Measurements from ENCODE around the gene ATP6V0E2. TPM values are rescaled to one million over a fixed set of nuclear protein-coding genes. Genes with fewer than 3 reads are reported as not detected.
"Not testable (repeated sequence)": the region's sequence is repeated elsewhere in the genome, so short reads cannot be mapped to it uniquely, and the experiment has no call there.

The ATP6V0E2 gene
- total RNA-seq, 1 experiment from 2014 or later, result 19.0 TPM

DNA sequence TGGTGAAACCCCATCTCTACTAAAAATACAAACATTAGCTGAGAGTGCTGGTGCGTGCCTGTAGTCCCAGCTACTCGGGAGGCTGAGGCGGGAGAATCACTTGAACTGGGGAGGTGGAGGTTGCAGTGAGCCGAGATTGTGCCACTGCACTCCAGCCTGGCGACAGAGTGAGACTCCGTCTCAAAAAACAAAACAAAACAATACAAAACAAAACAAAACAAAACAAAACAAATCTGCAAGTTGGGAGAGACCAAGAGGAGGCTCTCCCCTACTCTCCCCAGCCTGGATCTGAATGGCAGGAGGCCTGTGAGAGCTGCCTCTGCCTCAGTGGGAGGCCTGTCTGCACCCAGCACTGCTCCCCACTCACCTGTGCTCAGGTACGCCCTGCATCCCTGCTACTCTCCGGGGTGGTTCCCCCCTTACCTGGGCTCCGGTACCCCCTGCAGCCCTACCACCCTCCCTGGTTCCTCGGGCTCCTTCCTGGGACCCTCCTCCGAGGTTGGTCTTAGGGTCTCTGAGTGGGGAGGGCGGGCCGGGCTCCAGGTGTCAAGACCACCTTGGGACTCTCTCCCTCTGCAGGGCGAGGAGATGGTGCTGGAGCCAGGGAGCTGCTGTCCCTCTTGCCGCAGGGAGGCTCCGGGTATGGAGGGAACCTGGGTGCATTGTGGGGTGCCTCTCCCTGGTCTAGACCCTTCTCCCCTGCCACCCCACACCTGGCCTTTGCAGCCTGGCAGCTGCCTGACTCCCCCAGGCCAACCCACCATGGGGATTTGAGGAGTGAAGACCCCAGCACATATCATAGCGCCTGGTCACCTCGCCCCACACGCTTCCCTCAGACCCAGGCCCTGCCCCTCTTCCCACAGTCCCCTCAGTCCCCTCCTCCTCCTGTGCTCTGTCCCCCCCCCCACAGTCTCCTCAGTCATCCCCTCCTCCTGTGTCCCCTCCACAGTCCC is 45.1 kb upstream of the ATP6V0E2 start:
- H2AFZ ChIP-seq (ENCODE audit: low read length), result no peak overlapping the region
- no peaks in the 10 kb centered on the region for H4K20me1 ChIP-seq (ENCODE audit: control insufficient read depth, insufficient read depth, insufficient read length)
- H4K8ac ChIP-seq (replicated peaks; ENCODE audit: insufficient read length, low read depth, low read length), result no peak overlapping the region
- peaks cover 4 to 6% of the 10 kb centered on the region in 2 experiments; a peak in 4 of 5 replicates for H3K9me3 Mint-ChIP-seq
- TF ChIP-seq, protein P1, sequence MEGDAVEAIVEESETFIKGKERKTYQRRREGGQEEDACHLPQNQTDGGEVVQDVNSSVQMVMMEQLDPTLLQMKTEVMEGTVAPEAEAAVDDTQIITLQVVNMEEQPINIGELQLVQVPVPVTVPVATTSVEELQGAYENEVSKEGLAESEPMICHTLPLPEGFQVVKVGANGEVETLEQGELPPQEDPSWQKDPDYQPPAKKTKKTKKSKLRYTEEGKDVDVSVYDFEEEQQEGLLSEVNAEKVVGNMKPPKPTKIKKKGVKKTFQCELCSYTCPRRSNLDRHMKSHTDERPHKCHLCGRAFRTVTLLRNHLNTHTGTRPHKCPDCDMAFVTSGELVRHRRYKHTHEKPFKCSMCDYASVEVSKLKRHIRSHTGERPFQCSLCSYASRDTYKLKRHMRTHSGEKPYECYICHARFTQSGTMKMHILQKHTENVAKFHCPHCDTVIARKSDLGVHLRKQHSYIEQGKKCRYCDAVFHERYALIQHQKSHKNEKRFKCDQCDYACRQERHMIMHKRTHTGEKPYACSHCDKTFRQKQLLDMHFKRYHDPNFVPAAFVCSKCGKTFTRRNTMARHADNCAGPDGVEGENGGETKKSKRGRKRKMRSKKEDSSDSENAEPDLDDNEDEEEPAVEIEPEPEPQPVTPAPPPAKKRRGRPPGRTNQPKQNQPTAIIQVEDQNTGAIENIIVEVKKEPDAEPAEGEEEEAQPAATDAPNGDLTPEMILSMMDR (conservative IDR thresholded peaks at IDR 0.05), result no peak
- no peak overlapping the region for H4K91ac ChIP-seq (ENCODE audit: insufficient read length, low read depth, low read length)
- H3K23me2 ChIP-seq (ENCODE audit: insufficient read length, low read depth, low read length, poor library complexity, severe bottlenecking), result no peaks in the 10 kb centered on the region
- H3K4me1 ChIP-seq (ENCODE audit: insufficient read depth, low read length), result no peaks in the 10 kb centered on the region
- H3K4me1 Mint-ChIP-seq, result peaks cover 5 to 22% of the 10 kb centered on the region in 2 experiments
- H3K4me3 Mint-ChIP-seq, result no peak overlapping the region
- H2BK20ac ChIP-seq (ENCODE audit: low read depth, low read length, poor library complexity, severe bottlenecking), result no peak overlapping the region
- no CpG with 5 or more reads among the region's 19 CpGs for WGBS (ENCODE audit: extremely low coverage, insufficient read length, low lambda C conversion rate)
- peaks cover 24% of the 10 kb centered on the region for H3K27me3 Mint-ChIP-seq (ENCODE audit: low read depth)
- no peak overlapping the region for H3K4me2 ChIP-seq (ENCODE audit: insufficient read depth, insufficient read length, low read length)
- no peak overlapping the region for H4K5ac ChIP-seq (ENCODE audit: insufficient read length, low read depth, low read length)
- H3K27me3 ChIP-seq (ENCODE audit: insufficient read depth, low read length), result no peaks in the 10 kb centered on the region
- H3K27ac ChIP-seq (ENCODE audit: insufficient read length, low read depth, low read length), result no peak overlapping the region
- H3K36me3 Mint-ChIP-seq (ENCODE audit: insufficient read depth in 1 of 3, low read depth in 3 of 3), result 0 out of 7 replicates have a peak, but pooled peaks cover 0 to under 1% (median 0%) of the 10 kb centered on the region in 3 experiments
- H3K79me1 ChIP-seq (ENCODE audit: insufficient read depth, low read depth, low read length, poor library complexity, severe bottlenecking), result no peaks in the 10 kb centered on the region
- no peak overlapping the region for H3K27ac Mint-ChIP-seq
- no peak overlapping the region for H2BK15ac ChIP-seq (ENCODE audit: low read depth, low read length)
- H3T11ph ChIP-seq (ENCODE audit: low read length), result no peak overlapping the region
- H3K56ac ChIP-seq (ENCODE audit: insufficient read length, low read depth, low read length), result no peak overlapping the region
- no peaks in the 10 kb centered on the region for H3K9me3 ChIP-seq (ENCODE audit: control insufficient read depth, low read depth, low read length)
- no peak overlapping the region for H3K23ac ChIP-seq (ENCODE audit: insufficient read length, low read depth, low read length)
- H3K79me2 ChIP-seq (ENCODE audit: insufficient read depth, low read length), result no peaks in the 10 kb centered on the region
- H2AK5ac ChIP-seq (ENCODE audit: insufficient read length, low read length), result no peak overlapping the region
- H2BK12ac ChIP-seq (ENCODE audit: insufficient read length, low read depth, low read length), result no peak overlapping the region
- no peak overlapping the region for H3K18ac ChIP-seq (ENCODE audit: insufficient read length, low read depth, low read length)
- H3K9ac ChIP-seq (ENCODE audit: extremely low read depth, insufficient read length, low read length), result no peak overlapping the region
- H3K4ac ChIP-seq (ENCODE audit: low read depth, low read length), result no peak overlapping the region
- no peak for DNase-seq
- H2BK120ac ChIP-seq (ENCODE audit: low read depth, low read length, poor library complexity, severe bottlenecking), result no peak overlapping the region
- no peak overlapping the region for H2BK5ac ChIP-seq (ENCODE audit: insufficient read length, low read length)
- H3K14ac ChIP-seq (ENCODE audit: insufficient read depth, low read length), result no peak overlapping the region

DNA sequence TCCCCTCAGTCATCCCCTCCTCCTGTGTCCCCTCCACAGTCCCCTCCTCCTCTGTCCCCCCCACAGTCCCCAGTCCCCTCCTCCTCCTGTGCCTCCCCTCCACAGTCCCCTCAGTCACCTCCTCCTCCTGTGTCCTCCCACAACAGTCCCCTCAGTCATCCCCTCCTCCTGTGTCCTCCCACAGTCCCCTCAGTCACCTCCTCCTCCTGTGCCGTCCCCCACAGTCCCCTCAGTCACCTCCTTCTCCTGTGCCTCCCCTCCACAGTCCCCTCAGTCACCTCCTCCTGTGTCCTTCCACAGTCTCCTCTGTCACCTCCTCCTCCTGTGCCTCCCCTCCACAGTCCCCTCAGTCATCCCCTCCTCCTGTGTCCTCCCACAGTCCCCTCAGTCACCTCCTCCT is 43.2 kb upstream of the ATP6V0E2 start:
- H3K56ac ChIP-seq (ENCODE audit: insufficient read length, low read depth, low read length); H2BK15ac ChIP-seq (ENCODE audit: low read depth, low read length); H3K14ac ChIP-seq (ENCODE audit: insufficient read depth, low read length); H2BK20ac ChIP-seq (ENCODE audit: low read depth, low read length, poor library complexity, severe bottlenecking); H3K27ac ChIP-seq (ENCODE audit: insufficient read length, low read depth, low read length); H2BK120ac ChIP-seq (ENCODE audit: low read depth, low read length, poor library complexity, severe bottlenecking); H4K20me1 ChIP-seq (ENCODE audit: control insufficient read depth, insufficient read depth, insufficient read length); H4K91ac ChIP-seq (ENCODE audit: insufficient read length, low read depth, low read length); H3K4me2 ChIP-seq (ENCODE audit: insufficient read depth, insufficient read length, low read length); H3K27me3 ChIP-seq (ENCODE audit: insufficient read depth, low read length); H2AK5ac ChIP-seq (ENCODE audit: insufficient read length, low read length); H2BK12ac ChIP-seq (ENCODE audit: insufficient read length, low read depth, low read length); H2AFZ ChIP-seq (ENCODE audit: low read length); H3K4me1 ChIP-seq (ENCODE audit: insufficient read depth, low read length); H2BK5ac ChIP-seq (ENCODE audit: insufficient read length, low read length); H3K79me1 ChIP-seq (ENCODE audit: insufficient read depth, low read depth, low read length, poor library complexity, severe bottlenecking); H4K5ac ChIP-seq (ENCODE audit: insufficient read length, low read depth, low read length); DNase-seq; H3K36me3 Mint-ChIP-seq (ENCODE audit: insufficient read depth in 1 of 3, low read depth in 3 of 3); H3K9ac ChIP-seq (ENCODE audit: extremely low read depth, insufficient read length, low read length); H3K27ac Mint-ChIP-seq; H3K18ac ChIP-seq (ENCODE audit: insufficient read length, low read depth, low read length); H3K23me2 ChIP-seq (ENCODE audit: insufficient read length, low read depth, low read length, poor library complexity, severe bottlenecking); H4K8ac ChIP-seq (replicated peaks; ENCODE audit: insufficient read length, low read depth, low read length); H3T11ph ChIP-seq (ENCODE audit: low read length); H3K9me3 ChIP-seq (ENCODE audit: control insufficient read depth, low read depth, low read length); H3K79me2 ChIP-seq (ENCODE audit: insufficient read depth, low read length); H3K23ac ChIP-seq (ENCODE audit: insufficient read length, low read depth, low read length); H3K4me3 Mint-ChIP-seq; H3K4ac ChIP-seq (ENCODE audit: low read depth, low read length); H3K9me3 Mint-ChIP-seq: not testable (repeated sequence)
- WGBS (ENCODE audit: extremely low coverage, insufficient read length, low lambda C conversion rate), result no CpG with 5 or more reads among the region's 1 CpG
- Mint-ChIP-seq H3K27me3 (ENCODE audit: low read depth) (peaks cover 40% of the 10 kb centered on the region), H3K4me1 (peaks cover 5 to 22% of the 10 kb centered on the region in 2 experiments)
